ENCODE results near the gene LPP. TPM values are rescaled to one million over a fixed set of nuclear protein-coding genes. Genes with fewer than 3 reads are reported as not detected.
A peak's percentile ranks its signal among the peaks of the same experiment; 100 is the strongest.

Gene LPP
- total RNA-seq, 3 donors from 2014 or later, result 262 to 816 (median 325) TPM

GRCh38 chr3:188656196-188656982, 502.4 kb downstream of the LPP start:
- peak; percentile 17 for ATAC-seq
- no peaks in the 10 kb centered on the region for H3K4me1 ChIP-seq (ENCODE audit: low read depth)
- intact Hi-C loops (cut with DNase I, micrococcal nuclease), result no loop called here

GRCh38 chr3:188658606-188659005, 504.6 kb downstream of the LPP start:
- H3K4me1 ChIP-seq (ENCODE audit: low read depth), result no peaks in the 10 kb centered on the region
- H3K4me3 ChIP-seq, result no peak overlapping the region

More at GRCh38 chr3:188656196-188656982, 502.4 kb downstream of the LPP start:
- Histone ChIP-seq H3K36me3 (ENCODE audit: low read depth) (no peaks in the 10 kb centered on the region), H3K4me3 (no peak overlapping the region), H3K9me3 (no peaks in the 10 kb centered on the region)
- TF ChIP-seq CTCF (IDR thresholded peaks at IDR 0.05), result no peak
- no peak for DNase-seq

GRCh38 chr3:188659449-188660090, 505.6 kb downstream of the LPP start:
- H3K4me1 ChIP-seq (ENCODE audit: low read depth), result no peaks in the 10 kb centered on the region
- DNase-seq, result no peak
- H3K4me3 ChIP-seq, result no peak overlapping the region
- intact Hi-C loops (cut with DNase I, micrococcal nuclease), result no loop called here
- ATAC-seq, result no peak
- no peaks in the 10 kb centered on the region for H3K36me3 ChIP-seq (ENCODE audit: low read depth)
- H3K9me3 ChIP-seq, result no peaks in the 10 kb centered on the region
- TF ChIP-seq CTCF (IDR thresholded peaks at IDR 0.05), result no peak

More at GRCh38 chr3:188658606-188659005, 504.6 kb downstream of the LPP start:
- intact Hi-C loops (cut with DNase I, micrococcal nuclease), result no loop called here
- no peaks in the 10 kb centered on the region for H3K36me3 ChIP-seq (ENCODE audit: low read depth)
- no peak for ATAC-seq
- TF ChIP-seq CTCF (IDR thresholded peaks at IDR 0.05), result no peak
- no peaks in the 10 kb centered on the region for H3K9me3 ChIP-seq
- no peak for DNase-seq

GRCh38 chr3:188660415-188660814, 506.5 kb downstream of the LPP start:
- no peak for ATAC-seq
- Histone ChIP-seq H3K36me3 (ENCODE audit: low read depth) (no peaks in the 10 kb centered on the region), H3K4me3 (no peak overlapping the region), H3K9me3 (no peaks in the 10 kb centered on the region), H3K4me1 (ENCODE audit: low read depth) (no peaks in the 10 kb centered on the region)
- intact Hi-C loops (cut with DNase I, micrococcal nuclease), result no loop called here
- DNase-seq, result no peak
- TF ChIP-seq CTCF (IDR thresholded peaks at IDR 0.05), result no peak

GRCh38 chr3:188661806-188662205, 507.8 kb downstream of the LPP start:
- no peaks in the 10 kb centered on the region for H3K4me1 ChIP-seq (ENCODE audit: low read depth)

More at GRCh38 chr3:188661806-188662205, 507.8 kb downstream of the LPP start:
- intact Hi-C loops (cut with DNase I, micrococcal nuclease), result no loop called here
- Histone ChIP-seq H3K9me3 (no peaks in the 10 kb centered on the region), H3K4me3 (no peak overlapping the region), H3K36me3 (ENCODE audit: low read depth) (no peaks in the 10 kb centered on the region)
- no peak for DNase-seq
- no peak for TF ChIP-seq CTCF (IDR thresholded peaks at IDR 0.05)
- ATAC-seq, result no peak
